GM19467 (cell line): ENCODE data around the gene SH3D19.

Experiments used
- ATAC-seq: cut with Tn5 transposase; IDR thresholded peaks from one replicate; pipeline ENCODE4 v1.9.1; 2021; ENCODE audit warnings: mild to moderate bottlenecking, moderate library complexity; ENCODE audit not compliant: unreplicated experiment

The SH3D19 gene

GRCh38 chr4:151325111-151325948 lies at the start of gene SH3D19:
Gene SH3D19, minus strand, starts transcription at chr4:151325605. Its CDS starts 253 bp downstream, at chr4:151325352.
- ATAC-seq, result no peak

GRCh38 chr4:151362404-151363164 lies 37.2 kb upstream of the SH3D19 start:
- no peak for ATAC-seq

GRCh38 chr4:151361966-151362365 lies 36.6 kb upstream of the SH3D19 start:
- no peak for ATAC-seq

GRCh38 chr4:151361126-151361525 lies 35.7 kb upstream of the SH3D19 start:
- no peak for ATAC-seq

- ATAC-seq, result no peak
These were observed 34.2 kb upstream of the SH3D19 start for GRCh38 chr4:151359576-151359975.

GRCh38 chr4:151358266-151358665 lies 32.9 kb upstream of the SH3D19 start:
- ATAC-seq, result no peak

- no peak for ATAC-seq
These were observed 31.1 kb upstream of the SH3D19 start for GRCh38 chr4:151356510-151356909.

- no peak for ATAC-seq
These were observed 29.8 kb upstream of the SH3D19 start for GRCh38 chr4:151355155-151355554.

- no peak for ATAC-seq
These were observed 22.3 kb upstream of the SH3D19 start for GRCh38 chr4:151347490-151348235.

GRCh38 chr4:151344948-151345347 lies 19.5 kb upstream of the SH3D19 start:
- ATAC-seq, result no peak

GRCh38 chr4:151340751-151341385 lies 15.5 kb upstream of the SH3D19 start:
- no peak for ATAC-seq

GRCh38 chr4:151339467-151339866 lies 14.1 kb upstream of the SH3D19 start:
- ATAC-seq, result no peak

- ATAC-seq, result no peak
These were observed 6.1 kb upstream of the SH3D19 start for GRCh38 chr4:151331276-151332042.

- ATAC-seq, result no peak
These were observed 4.0 kb upstream of the SH3D19 start for GRCh38 chr4:151329217-151330007.

- ATAC-seq, result no peak
These were observed 493 bp upstream of the SH3D19 start for GRCh38 chr4:151325949-151326246.

GRCh38 chr4:151324752-151325110 lies 674 bp downstream of the SH3D19 start:
- no peak for ATAC-seq

GRCh38 chr4:151324124-151324751 lies 1.2 kb downstream of the SH3D19 start:
- no peak for ATAC-seq

GRCh38 chr4:151323667-151324066 lies 1.7 kb downstream of the SH3D19 start:
- no peak for ATAC-seq

- ATAC-seq, result no peak
These were observed 2.8 kb downstream of the SH3D19 start for GRCh38 chr4:151322570-151322969.
